NCI-H1092 (cell line): ENCODE results near the gene BST1.
"Not testable (repeated sequence)": the region's sequence is repeated elsewhere in the genome, so short reads cannot be mapped to it uniquely, and the experiment has no call there.

Source experiments
- DNase-seq: peaks from one replicate; lab custom pipeline; 2025; lab: John Stamatoyannopoulos, UW

BST1 gene

GRCh38 chr4:15746110-15746509, 43.2 kb downstream of the BST1 start:
- DNase-seq = no peak

GRCh38 chr4:15749001-15749400, 46.1 kb downstream of the BST1 start:
- no peak for DNase-seq

GRCh38 chr4:15751153-15751552, 48.3 kb downstream of the BST1 start:
- DNase-seq = no peak

GRCh38 chr4:15753081-15753480, 50.2 kb downstream of the BST1 start:
- no peak for DNase-seq

- no peak for DNase-seq
These were observed 50.9 kb downstream of the BST1 start for GRCh38 chr4:15753786-15754185.

GRCh38 chr4:15754323-15754722, 51.5 kb downstream of the BST1 start:
- DNase-seq = no peak

- no peak for DNase-seq
These were observed 52.7 kb downstream of the BST1 start for GRCh38 chr4:15755321-15756155.

GRCh38 chr4:15756361-15756861, 53.5 kb downstream of the BST1 start:
- no peak for DNase-seq

GRCh38 chr4:15757054-15757453, 54.2 kb downstream of the BST1 start:
- DNase-seq = no peak

GRCh38 chr4:15758294-15758693, 55.4 kb downstream of the BST1 start:
- no peak for DNase-seq

- not testable (repeated sequence) for DNase-seq
These were observed 59.6 kb downstream of the BST1 start for GRCh38 chr4:15762460-15762859.

- no peak for DNase-seq
These were observed 62.5 kb downstream of the BST1 start for GRCh38 chr4:15765391-15765790.

- DNase-seq = no peak
These were observed 63.2 kb downstream of the BST1 start for GRCh38 chr4:15765910-15766697.

- DNase-seq = no peak
These were observed 64.0 kb downstream of the BST1 start for GRCh38 chr4:15766821-15767220.

- DNase-seq = no peak
These were observed 66.3 kb downstream of the BST1 start for GRCh38 chr4:15769202-15769601.

- DNase-seq = no peak
These were observed 68.6 kb downstream of the BST1 start for GRCh38 chr4:15771216-15772058.

- no peak for DNase-seq
These were observed 71.2 kb downstream of the BST1 start for GRCh38 chr4:15774020-15774420.

GRCh38 chr4:15776871-15777648, 74.2 kb downstream of the BST1 start:
- no peak for DNase-seq

- DNase-seq = no peak
These were observed 74.9 kb downstream of the BST1 start for GRCh38 chr4:15777697-15778288.

GRCh38 chr4:15778289-15779241, 75.7 kb downstream of the BST1 start, which contains the start of gene CD38:
Gene CD38 (plus strand): TSS chr4:15778328. CDS start chr4:15778415, 87 bp downstream.
- DNase-seq = peak; percentile 2
